Panc1 (cell line): ENCODE results near the gene CDAN1.

Experiments used
- POLR2AphosphoS5 ChIP-seq: IDR thresholded peaks from 2 replicates; pipeline ENCODE4 v1.6.1; 2012; ENCODE audit warnings: mild to moderate bottlenecking, low read depth, low read length, moderate library complexity
- SIN3A ChIP-seq: IDR thresholded peaks from 2 replicates; pipeline ENCODE4 v1.6.1; 2012; ENCODE audit warnings: low read depth, mild to moderate bottlenecking, low read length, moderate library complexity, borderline replicate concordance; ENCODE audit not compliant: insufficient read depth
- TCF7L2 ChIP-seq: IDR thresholded peaks from 2 replicates; pipeline ENCODE4 v1.6.1; 2011; ENCODE audit warnings: mild to moderate bottlenecking, low read depth, low read length, inconsistent platforms
- TF ChIP-seq, protein P1 (sequence below): fragments of 450-650 bp; IDR thresholded peaks from 2 replicates; pipeline ENCODE4 v1.5.1; 2017; ENCODE audit warnings: mild to moderate bottlenecking
- TF ChIP-seq, protein P2 (sequence below), 2 experiments: IDR thresholded peaks; 2 replicates each; pipeline ENCODE4 v1.6.1; 2011 to 2012; ENCODE audit warnings: low read depth in 2 of 2, control low read depth in 1 of 2, low read length in 1 of 2, mild to moderate bottlenecking in 1 of 2, moderate library complexity in 1 of 2; ENCODE audit not compliant: insufficient read depth in 1 of 2

DNA sequence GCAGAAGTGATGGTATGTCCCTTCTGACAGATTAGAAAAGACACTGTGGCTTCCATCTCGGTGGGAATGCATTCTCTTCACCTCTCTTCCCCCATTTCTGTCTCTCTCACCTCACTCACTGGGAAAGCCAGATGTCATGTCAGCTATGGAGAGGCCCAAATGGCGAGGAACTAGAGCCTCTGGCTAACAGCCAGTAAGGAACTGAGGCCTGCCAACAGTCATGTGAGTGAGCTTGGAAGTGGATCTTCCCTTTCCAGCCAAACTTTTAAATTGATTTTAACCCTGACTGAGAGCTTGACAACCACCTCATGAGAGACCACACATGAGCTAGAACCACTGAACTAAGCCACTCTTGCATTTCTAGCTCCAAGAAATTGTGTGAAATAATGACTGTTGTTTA, 35.2 kb upstream of the CDAN1 start:
- TF ChIP-seq, protein P1, sequence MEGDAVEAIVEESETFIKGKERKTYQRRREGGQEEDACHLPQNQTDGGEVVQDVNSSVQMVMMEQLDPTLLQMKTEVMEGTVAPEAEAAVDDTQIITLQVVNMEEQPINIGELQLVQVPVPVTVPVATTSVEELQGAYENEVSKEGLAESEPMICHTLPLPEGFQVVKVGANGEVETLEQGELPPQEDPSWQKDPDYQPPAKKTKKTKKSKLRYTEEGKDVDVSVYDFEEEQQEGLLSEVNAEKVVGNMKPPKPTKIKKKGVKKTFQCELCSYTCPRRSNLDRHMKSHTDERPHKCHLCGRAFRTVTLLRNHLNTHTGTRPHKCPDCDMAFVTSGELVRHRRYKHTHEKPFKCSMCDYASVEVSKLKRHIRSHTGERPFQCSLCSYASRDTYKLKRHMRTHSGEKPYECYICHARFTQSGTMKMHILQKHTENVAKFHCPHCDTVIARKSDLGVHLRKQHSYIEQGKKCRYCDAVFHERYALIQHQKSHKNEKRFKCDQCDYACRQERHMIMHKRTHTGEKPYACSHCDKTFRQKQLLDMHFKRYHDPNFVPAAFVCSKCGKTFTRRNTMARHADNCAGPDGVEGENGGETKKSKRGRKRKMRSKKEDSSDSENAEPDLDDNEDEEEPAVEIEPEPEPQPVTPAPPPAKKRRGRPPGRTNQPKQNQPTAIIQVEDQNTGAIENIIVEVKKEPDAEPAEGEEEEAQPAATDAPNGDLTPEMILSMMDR = no peak
- TF ChIP-seq SIN3A (no peak), TCF7L2 (no peak), POLR2AphosphoS5 (no peak)
- TF ChIP-seq, protein P2, sequence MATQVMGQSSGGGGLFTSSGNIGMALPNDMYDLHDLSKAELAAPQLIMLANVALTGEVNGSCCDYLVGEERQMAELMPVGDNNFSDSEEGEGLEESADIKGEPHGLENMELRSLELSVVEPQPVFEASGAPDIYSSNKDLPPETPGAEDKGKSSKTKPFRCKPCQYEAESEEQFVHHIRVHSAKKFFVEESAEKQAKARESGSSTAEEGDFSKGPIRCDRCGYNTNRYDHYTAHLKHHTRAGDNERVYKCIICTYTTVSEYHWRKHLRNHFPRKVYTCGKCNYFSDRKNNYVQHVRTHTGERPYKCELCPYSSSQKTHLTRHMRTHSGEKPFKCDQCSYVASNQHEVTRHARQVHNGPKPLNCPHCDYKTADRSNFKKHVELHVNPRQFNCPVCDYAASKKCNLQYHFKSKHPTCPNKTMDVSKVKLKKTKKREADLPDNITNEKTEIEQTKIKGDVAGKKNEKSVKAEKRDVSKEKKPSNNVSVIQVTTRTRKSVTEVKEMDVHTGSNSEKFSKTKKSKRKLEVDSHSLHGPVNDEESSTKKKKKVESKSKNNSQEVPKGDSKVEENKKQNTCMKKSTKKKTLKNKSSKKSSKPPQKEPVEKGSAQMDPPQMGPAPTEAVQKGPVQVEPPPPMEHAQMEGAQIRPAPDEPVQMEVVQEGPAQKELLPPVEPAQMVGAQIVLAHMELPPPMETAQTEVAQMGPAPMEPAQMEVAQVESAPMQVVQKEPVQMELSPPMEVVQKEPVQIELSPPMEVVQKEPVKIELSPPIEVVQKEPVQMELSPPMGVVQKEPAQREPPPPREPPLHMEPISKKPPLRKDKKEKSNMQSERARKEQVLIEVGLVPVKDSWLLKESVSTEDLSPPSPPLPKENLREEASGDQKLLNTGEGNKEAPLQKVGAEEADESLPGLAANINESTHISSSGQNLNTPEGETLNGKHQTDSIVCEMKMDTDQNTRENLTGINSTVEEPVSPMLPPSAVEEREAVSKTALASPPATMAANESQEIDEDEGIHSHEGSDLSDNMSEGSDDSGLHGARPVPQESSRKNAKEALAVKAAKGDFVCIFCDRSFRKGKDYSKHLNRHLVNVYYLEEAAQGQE (IDR thresholded peaks at IDR 0.05; ENCODE audit: insufficient read depth in 1 of 2, low read depth in 2 of 2, low read length in 1 of 2) = no peak
